C4-2B (cell line): ENCODE data around the gene ISY1.
A peak's percentile ranks its signal among the peaks of the same experiment; 100 is the strongest.
"Not testable (repeated sequence)": the region's sequence is repeated elsewhere in the genome, so short reads cannot be mapped to it uniquely, and the experiment has no call there.

Source experiments
- H3K27ac ChIP-seq: fragments of 450-650 bp; 2 replicates; pipeline ENCODE4 v1.5.1; 2017
- CTCF ChIP-seq: fragments of 450-650 bp; conservative IDR thresholded peaks from 2 replicates; pipeline ENCODE4 v1.5.1; 2017; ENCODE audit warnings: mild to moderate bottlenecking
- ZFX ChIP-seq: fragments of 450-650 bp; IDR thresholded peaks from 2 replicates; pipeline ENCODE4 v1.6.1; 2017

ISY1 gene

GRCh38 chr3:129114455-129114854 is 46.4 kb downstream of the ISY1 start:
- no peak overlapping the region for H3K27ac ChIP-seq

GRCh38 chr3:129112308-129113052 is 48.4 kb downstream of the ISY1 start:
- TF ChIP-seq CTCF (no peak), ZFX (0 out of 2 replicates have a peak, but pooled peaks have one; percentile 9)
- H3K27ac ChIP-seq: no peak overlapping the region

More at GRCh38 chr3:129114455-129114854, 46.4 kb downstream of the ISY1 start:
- TF ChIP-seq CTCF: no peak
- no peak for TF ChIP-seq ZFX

- H3K27ac ChIP-seq: not testable (repeated sequence)
These were observed 49.6 kb downstream of the ISY1 start for GRCh38 chr3:129111076-129111780.

GRCh38 chr3:129107793-129108192 is 53.1 kb downstream of the ISY1 start:
- TF ChIP-seq ZFX (no peak), CTCF (no peak)
- peak overlapping the region; percentile 82 for H3K27ac ChIP-seq

GRCh38 chr3:129106866-129107565 is 53.8 kb downstream of the ISY1 start:
- peak overlapping the region; percentile 82 for H3K27ac ChIP-seq
- TF ChIP-seq ZFX: no peak
- TF ChIP-seq CTCF: no peak

GRCh38 chr3:129106320-129106719 is 54.5 kb downstream of the ISY1 start:
- H3K27ac ChIP-seq: peak overlapping the region; percentile 82
- TF ChIP-seq ZFX (no peak), CTCF (no peak; the same call in 1 of the 2 replicates)

- TF ChIP-seq CTCF (no peak), ZFX (no peak)
- H3K27ac ChIP-seq: peak overlapping the region; percentile 82
These were observed 55.0 kb downstream of the ISY1 start for GRCh38 chr3:129105862-129106261.
